Measurements from ENCODE around the gene PTBP2.
A peak's percentile ranks its signal among the peaks of the same experiment; 100 is the strongest.

Gene PTBP2, protein sequence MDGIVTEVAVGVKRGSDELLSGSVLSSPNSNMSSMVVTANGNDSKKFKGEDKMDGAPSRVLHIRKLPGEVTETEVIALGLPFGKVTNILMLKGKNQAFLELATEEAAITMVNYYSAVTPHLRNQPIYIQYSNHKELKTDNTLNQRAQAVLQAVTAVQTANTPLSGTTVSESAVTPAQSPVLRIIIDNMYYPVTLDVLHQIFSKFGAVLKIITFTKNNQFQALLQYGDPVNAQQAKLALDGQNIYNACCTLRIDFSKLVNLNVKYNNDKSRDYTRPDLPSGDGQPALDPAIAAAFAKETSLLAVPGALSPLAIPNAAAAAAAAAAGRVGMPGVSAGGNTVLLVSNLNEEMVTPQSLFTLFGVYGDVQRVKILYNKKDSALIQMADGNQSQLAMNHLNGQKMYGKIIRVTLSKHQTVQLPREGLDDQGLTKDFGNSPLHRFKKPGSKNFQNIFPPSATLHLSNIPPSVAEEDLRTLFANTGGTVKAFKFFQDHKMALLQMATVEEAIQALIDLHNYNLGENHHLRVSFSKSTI

DNA sequence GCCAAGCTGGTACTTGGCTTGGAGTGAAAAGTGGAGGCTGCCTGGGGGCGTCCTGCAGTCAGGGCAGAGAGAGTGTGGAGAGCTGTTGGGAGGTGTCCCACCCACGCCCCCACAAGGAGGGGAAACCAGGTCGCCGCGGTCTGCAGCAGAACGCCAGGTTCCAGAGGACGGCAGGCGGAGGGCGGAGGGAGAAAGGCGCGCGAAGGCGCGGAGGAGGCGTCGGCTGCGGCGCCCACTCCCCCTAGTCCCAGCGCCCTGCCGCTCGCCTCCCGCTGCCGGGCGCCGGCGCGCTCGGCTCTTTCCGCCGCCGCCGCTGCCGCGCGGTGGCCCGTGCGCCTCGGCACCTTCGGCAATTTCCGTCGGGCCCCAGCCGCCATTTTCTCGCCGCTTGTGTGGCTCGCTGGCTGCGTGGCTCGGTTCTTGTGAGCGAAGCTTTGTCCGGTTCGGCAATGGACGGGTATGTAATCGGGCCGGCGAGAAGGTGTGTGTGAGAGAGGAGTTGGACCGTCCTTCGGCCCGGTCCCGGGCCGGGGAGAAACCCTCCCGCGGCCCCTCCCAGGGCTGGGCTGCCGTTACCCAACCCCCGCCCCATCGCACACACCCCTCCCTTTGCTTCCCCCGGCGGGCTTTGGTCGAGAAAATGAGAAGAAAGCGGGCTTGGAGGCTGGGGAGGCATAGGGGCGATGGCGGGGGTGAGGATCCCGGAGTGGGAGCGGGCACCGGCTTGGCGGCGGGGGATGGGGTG lies at the start of gene PTBP2:
Gene PTBP2 (plus strand): TSS at position 369 of the 745 bp plus-strand sequence. CDS start 81 bp downstream, at position 450.
- Histone ChIP-seq H3K27ac (ENCODE audit: low read depth, low read length) (peak within 1 kb of the TSS; percentile 98), H3K9ac (ENCODE audit: low read length) (peak within 1 kb of the TSS; percentile 90), H3K9me3 (ENCODE audit: control insufficient read depth, insufficient read depth, low read depth, low read length) (no peaks in the 10 kb centered on the region), H3K4me1 (ENCODE audit: control insufficient read depth, insufficient read depth, low read length) (peaks cover 15% of the 10 kb centered on the region), H3K36me3 (ENCODE audit: control insufficient read depth, insufficient read depth, low read length) (peaks cover 32% of the 10 kb centered on the region), H3K27me3 (ENCODE audit: control insufficient read depth, insufficient read depth, low read length) (no peaks in the 10 kb centered on the region), H3K4me3 (ENCODE audit: low read depth, low read length) (peak within 1 kb of the TSS; percentile 90)

DNA sequence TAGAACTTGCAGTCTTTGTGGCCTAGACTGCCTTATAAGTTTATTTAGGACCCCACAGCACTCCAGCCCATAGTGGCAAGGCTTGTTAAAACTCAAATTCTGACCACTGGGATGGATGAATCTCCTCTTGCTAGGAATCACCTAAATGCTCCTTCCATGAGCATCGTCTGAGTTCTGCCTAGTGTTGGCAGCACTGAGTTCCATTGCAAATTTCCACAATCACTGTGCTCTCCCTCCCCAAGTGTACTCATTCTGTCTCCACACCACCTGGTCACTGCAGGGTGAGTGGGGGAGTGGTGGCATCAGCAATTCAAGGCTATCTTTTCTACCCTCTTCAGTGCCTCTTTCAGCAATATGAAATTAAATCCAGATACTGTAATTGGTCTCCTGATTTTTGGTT lies 46.7 kb upstream of the PTBP2 start:
- H3K9ac ChIP-seq (ENCODE audit: low read length) = no peak overlapping the region
- H3K27ac ChIP-seq (ENCODE audit: low read depth, low read length) = no peak overlapping the region
- peaks cover 17% of the 10 kb centered on the region; the same call in 1 of the 2 replicates for H3K9me3 ChIP-seq (ENCODE audit: control insufficient read depth, insufficient read depth, low read depth, low read length)
- H3K27me3 ChIP-seq (ENCODE audit: control insufficient read depth, insufficient read depth, low read length) = no peaks in the 10 kb centered on the region
- H3K36me3 ChIP-seq (ENCODE audit: control insufficient read depth, insufficient read depth, low read length) = no peaks in the 10 kb centered on the region
- no peaks in the 10 kb centered on the region for H3K4me1 ChIP-seq (ENCODE audit: control insufficient read depth, insufficient read depth, low read length)
- no peak overlapping the region for H3K4me3 ChIP-seq (ENCODE audit: low read depth, low read length)

DNA sequence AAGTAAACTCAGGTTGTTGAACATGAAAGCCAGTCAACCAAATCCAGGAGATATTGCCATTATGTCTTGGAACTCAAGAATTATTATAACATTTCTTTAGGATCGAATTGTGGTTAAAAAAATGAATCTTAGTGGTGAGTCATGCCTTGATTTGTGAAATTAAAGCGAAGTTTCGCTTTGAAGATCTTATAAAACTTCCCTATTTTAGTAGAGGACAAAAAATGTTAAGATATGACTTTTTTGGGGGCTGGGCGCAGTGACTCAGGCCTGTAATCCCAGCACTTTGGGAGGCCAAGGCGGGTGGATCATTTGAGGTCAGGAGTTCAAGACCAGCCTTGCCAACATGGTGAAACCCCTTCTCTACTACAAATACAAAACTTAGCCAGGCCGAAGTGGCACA lies 39.5 kb upstream of the PTBP2 start:
- H3K4me1 ChIP-seq (ENCODE audit: control insufficient read depth, insufficient read depth, low read length) = no peaks in the 10 kb centered on the region
- H3K9ac ChIP-seq (ENCODE audit: low read length) = no peak overlapping the region
- H3K9me3 ChIP-seq (ENCODE audit: control insufficient read depth, insufficient read depth, low read depth, low read length) = no peaks in the 10 kb centered on the region
- no peak overlapping the region for H3K27ac ChIP-seq (ENCODE audit: low read depth, low read length)
- H3K36me3 ChIP-seq (ENCODE audit: control insufficient read depth, insufficient read depth, low read length) = no peaks in the 10 kb centered on the region
- no peaks in the 10 kb centered on the region for H3K27me3 ChIP-seq (ENCODE audit: control insufficient read depth, insufficient read depth, low read length)
- no peak overlapping the region for H3K4me3 ChIP-seq (ENCODE audit: low read depth, low read length)

DNA sequence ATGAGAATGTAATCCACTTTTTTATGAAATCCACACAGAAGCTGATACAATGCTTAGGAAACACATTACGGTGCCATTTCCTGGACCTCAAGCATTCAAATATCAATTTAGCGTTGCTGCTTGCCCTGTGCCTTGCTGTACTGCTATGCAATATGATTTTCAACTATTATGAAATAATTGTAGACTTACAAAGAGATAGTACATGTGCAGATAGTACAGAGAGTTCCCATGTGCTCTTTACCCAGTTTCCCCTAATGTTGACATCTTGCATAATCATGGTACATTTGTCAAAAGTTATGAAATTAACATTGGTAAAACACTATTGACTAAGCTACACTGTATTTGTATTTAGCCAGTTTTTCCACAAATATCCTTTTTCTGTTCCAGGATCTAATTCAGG lies 37.7 kb upstream of the PTBP2 start:
- no peaks in the 10 kb centered on the region for H3K4me1 ChIP-seq (ENCODE audit: control insufficient read depth, insufficient read depth, low read length)
- no peaks in the 10 kb centered on the region for H3K27me3 ChIP-seq (ENCODE audit: control insufficient read depth, insufficient read depth, low read length)
- no peak overlapping the region for H3K9ac ChIP-seq (ENCODE audit: low read length)
- no peaks in the 10 kb centered on the region for H3K36me3 ChIP-seq (ENCODE audit: control insufficient read depth, insufficient read depth, low read length)
- no peak overlapping the region for H3K27ac ChIP-seq (ENCODE audit: low read depth, low read length)
- H3K9me3 ChIP-seq (ENCODE audit: control insufficient read depth, insufficient read depth, low read depth, low read length) = no peaks in the 10 kb centered on the region
- no peak overlapping the region for H3K4me3 ChIP-seq (ENCODE audit: low read depth, low read length)

DNA sequence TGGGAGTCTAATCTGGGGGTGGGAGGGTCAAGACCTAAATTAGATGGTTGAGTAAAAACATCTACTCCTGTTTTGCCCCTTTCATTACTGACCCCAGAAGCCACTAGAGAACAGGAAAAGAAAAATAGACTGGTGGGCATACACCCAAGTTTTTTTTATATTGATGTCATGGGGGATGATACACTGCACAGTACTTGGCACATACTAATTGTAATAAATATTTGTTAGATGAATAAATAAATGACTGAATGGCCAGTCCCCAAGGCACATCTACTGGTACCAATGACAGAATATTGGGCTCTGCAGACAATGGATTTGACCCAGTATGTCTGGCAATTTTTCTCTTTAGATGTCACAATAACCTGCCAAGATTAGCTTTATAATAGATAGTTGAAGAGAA lies 36.8 kb upstream of the PTBP2 start:
- Histone ChIP-seq H3K9me3 (ENCODE audit: control insufficient read depth, insufficient read depth, low read depth, low read length) (no peaks in the 10 kb centered on the region), H3K9ac (ENCODE audit: low read length) (no peak overlapping the region), H3K4me1 (ENCODE audit: control insufficient read depth, insufficient read depth, low read length) (no peaks in the 10 kb centered on the region), H3K27me3 (ENCODE audit: control insufficient read depth, insufficient read depth, low read length) (no peaks in the 10 kb centered on the region), H3K4me3 (ENCODE audit: low read depth, low read length) (no peak overlapping the region), H3K27ac (ENCODE audit: low read depth, low read length) (no peak overlapping the region), H3K36me3 (ENCODE audit: control insufficient read depth, insufficient read depth, low read length) (no peaks in the 10 kb centered on the region)

DNA sequence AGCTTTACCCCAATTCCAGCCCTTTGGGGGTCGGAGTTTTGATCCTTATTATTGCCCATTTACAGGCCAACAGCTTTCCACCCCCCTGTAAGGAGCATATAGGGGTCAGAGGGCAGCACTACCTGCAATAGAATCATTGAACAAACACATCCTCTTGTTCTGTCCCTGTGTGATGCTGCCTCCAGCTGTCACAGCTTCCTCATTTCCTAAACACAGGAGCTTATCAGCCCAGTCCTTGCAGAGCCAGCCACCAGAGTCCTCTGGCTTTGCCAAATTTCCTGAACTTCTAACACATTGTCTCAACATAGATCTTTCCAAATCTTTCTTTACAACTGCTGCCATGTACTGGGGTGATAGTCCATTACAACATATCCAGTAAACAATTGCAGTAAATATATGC lies 32.8 kb upstream of the PTBP2 start:
- Histone ChIP-seq H3K27me3 (ENCODE audit: control insufficient read depth, insufficient read depth, low read length) (no peaks in the 10 kb centered on the region), H3K4me3 (ENCODE audit: low read depth, low read length) (no peak overlapping the region), H3K9ac (ENCODE audit: low read length) (no peak overlapping the region), H3K36me3 (ENCODE audit: control insufficient read depth, insufficient read depth, low read length) (no peaks in the 10 kb centered on the region), H3K9me3 (ENCODE audit: control insufficient read depth, insufficient read depth, low read depth, low read length) (no peaks in the 10 kb centered on the region), H3K27ac (ENCODE audit: low read depth, low read length) (no peak overlapping the region), H3K4me1 (ENCODE audit: control insufficient read depth, insufficient read depth, low read length) (no peaks in the 10 kb centered on the region)

DNA sequence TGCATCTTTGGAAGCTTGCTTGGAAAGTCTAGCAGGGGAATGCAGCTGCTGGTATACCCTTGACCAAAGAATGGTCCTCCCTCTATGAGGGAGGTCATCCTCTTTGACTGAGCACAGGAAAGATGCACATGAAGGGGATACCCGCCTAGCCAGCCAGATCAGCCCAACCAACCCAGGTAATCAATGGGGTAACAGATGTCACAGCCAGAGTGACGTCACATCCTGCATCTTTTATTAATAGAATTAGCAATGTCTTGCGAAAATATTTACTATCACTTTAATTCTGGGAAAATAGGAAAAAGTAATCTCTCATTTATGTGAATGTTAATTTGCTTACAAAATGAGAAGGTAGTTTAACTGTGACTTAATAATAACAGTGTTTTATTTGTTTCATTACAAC lies 25.6 kb upstream of the PTBP2 start:
- H3K9me3 ChIP-seq (ENCODE audit: control insufficient read depth, insufficient read depth, low read depth, low read length) = no peaks in the 10 kb centered on the region
- no peaks in the 10 kb centered on the region for H3K4me1 ChIP-seq (ENCODE audit: control insufficient read depth, insufficient read depth, low read length)
- no peak overlapping the region for H3K9ac ChIP-seq (ENCODE audit: low read length)
- H3K4me3 ChIP-seq (ENCODE audit: low read depth, low read length) = no peak overlapping the region
- H3K36me3 ChIP-seq (ENCODE audit: control insufficient read depth, insufficient read depth, low read length) = no peaks in the 10 kb centered on the region
- H3K27me3 ChIP-seq (ENCODE audit: control insufficient read depth, insufficient read depth, low read length) = no peaks in the 10 kb centered on the region
- no peak overlapping the region for H3K27ac ChIP-seq (ENCODE audit: low read depth, low read length)

DNA sequence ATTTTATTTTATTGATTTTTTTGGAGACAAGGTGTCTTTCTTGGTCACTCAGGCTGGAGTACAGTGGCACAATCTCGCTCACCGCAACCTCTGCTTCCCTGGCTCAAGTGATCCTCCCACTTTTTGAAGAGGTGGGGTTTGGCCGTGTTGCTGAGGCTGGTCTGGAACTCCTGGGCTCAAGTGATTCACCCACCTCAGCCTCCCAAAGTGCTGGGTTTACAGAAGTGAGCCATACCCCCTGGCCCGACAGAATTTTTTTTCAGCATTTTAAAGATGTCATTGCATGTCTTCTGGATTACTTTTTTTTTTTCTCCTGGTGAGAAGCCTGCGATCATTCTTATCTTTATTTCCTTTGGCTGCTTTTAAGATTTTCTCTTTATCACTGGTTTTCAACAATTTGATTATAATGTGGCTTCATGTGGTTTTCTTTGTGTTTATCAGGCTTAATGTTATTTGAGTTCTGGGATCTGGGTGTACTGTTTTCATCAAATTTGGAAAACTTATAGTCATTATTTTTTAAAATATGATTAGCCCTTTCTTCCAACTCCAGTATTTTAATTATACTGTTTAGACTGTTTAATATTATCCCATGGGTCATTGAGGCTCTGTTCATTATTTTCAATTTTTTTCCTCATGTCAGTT lies 23.1 kb upstream of the PTBP2 start:
- Histone ChIP-seq H3K4me1 (ENCODE audit: control insufficient read depth, insufficient read depth, low read length) (no peaks in the 10 kb centered on the region), H3K27ac (ENCODE audit: low read depth, low read length) (no peak overlapping the region), H3K9me3 (ENCODE audit: control insufficient read depth, insufficient read depth, low read depth, low read length) (no peaks in the 10 kb centered on the region), H3K4me3 (ENCODE audit: low read depth, low read length) (no peak overlapping the region), H3K9ac (ENCODE audit: low read length) (no peak overlapping the region), H3K36me3 (ENCODE audit: control insufficient read depth, insufficient read depth, low read length) (no peaks in the 10 kb centered on the region), H3K27me3 (ENCODE audit: control insufficient read depth, insufficient read depth, low read length) (no peaks in the 10 kb centered on the region)

DNA sequence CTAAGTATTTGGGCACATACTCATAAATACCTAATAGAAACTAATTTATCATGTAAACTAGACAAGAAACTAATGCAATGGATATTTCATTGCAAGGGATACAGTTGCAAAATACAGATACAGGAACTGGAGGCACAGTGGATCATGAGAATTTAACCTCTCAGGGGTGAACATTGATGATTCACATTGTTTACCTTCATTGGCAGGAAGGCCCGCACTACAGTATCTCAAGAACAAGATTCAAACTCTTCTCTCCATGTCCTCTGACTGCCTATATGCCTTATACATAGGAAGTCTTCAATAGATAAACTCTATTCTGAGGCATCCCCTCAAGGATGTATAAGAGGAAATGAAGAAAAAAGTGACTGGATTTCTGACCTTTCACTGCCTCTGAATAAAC lies 18.4 kb upstream of the PTBP2 start:
- no peaks in the 10 kb centered on the region for H3K36me3 ChIP-seq (ENCODE audit: control insufficient read depth, insufficient read depth, low read length)
- no peaks in the 10 kb centered on the region for H3K4me1 ChIP-seq (ENCODE audit: control insufficient read depth, insufficient read depth, low read length)
- no peaks in the 10 kb centered on the region for H3K9me3 ChIP-seq (ENCODE audit: control insufficient read depth, insufficient read depth, low read depth, low read length)
- no peak overlapping the region for H3K9ac ChIP-seq (ENCODE audit: low read length)
- H3K4me3 ChIP-seq (ENCODE audit: low read depth, low read length) = no peak overlapping the region
- no peak overlapping the region for H3K27ac ChIP-seq (ENCODE audit: low read depth, low read length)
- H3K27me3 ChIP-seq (ENCODE audit: control insufficient read depth, insufficient read depth, low read length) = no peaks in the 10 kb centered on the region

DNA sequence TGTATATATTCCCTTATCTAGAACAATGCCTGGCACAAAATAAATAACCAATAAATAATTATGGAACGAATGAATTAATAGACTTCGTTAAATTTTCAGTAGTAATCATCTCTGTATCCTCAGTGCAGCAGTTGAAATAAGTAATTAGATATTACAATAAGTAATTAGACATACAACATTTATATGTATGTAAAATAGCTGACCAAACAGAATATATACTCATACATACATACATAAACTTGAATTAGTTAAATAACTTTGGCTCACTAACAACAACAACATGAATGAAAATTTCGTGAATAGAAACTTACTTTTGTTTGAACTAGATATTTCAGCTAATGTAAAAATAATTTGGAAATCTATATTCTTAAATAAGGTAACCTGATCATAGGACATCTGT lies 14.6 kb upstream of the PTBP2 start:
- no peaks in the 10 kb centered on the region for H3K9me3 ChIP-seq (ENCODE audit: control insufficient read depth, insufficient read depth, low read depth, low read length)
- H3K4me1 ChIP-seq (ENCODE audit: control insufficient read depth, insufficient read depth, low read length) = no peaks in the 10 kb centered on the region
- H3K27me3 ChIP-seq (ENCODE audit: control insufficient read depth, insufficient read depth, low read length) = no peaks in the 10 kb centered on the region
- no peaks in the 10 kb centered on the region for H3K36me3 ChIP-seq (ENCODE audit: control insufficient read depth, insufficient read depth, low read length)
- no peak overlapping the region for H3K4me3 ChIP-seq (ENCODE audit: low read depth, low read length)
- H3K27ac ChIP-seq (ENCODE audit: low read depth, low read length) = no peak overlapping the region
- H3K9ac ChIP-seq (ENCODE audit: low read length) = no peak overlapping the region

DNA sequence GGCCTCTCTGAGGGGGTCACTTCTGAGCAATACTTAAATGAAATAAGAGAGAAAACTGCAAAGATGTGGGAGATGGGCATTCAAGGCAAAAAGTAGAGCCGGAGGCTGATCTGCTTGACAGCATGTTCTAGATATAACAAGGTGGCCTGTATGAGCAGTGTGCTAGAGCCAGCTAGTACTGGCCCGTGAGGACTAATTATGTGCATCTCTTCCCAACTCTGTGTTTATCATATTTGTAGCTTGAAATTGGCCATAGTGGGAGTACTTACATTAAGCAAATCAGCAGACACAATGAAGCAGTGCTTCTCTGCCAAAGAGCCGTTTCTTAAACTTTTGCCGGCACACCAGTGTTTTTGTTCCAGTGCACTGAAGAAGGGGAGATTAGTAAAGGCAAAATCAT lies 13.1 kb upstream of the PTBP2 start:
- Histone ChIP-seq H3K27ac (ENCODE audit: low read depth, low read length) (no peak overlapping the region), H3K36me3 (ENCODE audit: control insufficient read depth, insufficient read depth, low read length) (no peaks in the 10 kb centered on the region)

More for the DNA sequence above, 13.1 kb upstream of the PTBP2 start:
- no peaks in the 10 kb centered on the region for H3K27me3 ChIP-seq (ENCODE audit: control insufficient read depth, insufficient read depth, low read length)
- no peak overlapping the region for H3K9ac ChIP-seq (ENCODE audit: low read length)
- no peaks in the 10 kb centered on the region for H3K4me1 ChIP-seq (ENCODE audit: control insufficient read depth, insufficient read depth, low read length)
- no peak overlapping the region for H3K4me3 ChIP-seq (ENCODE audit: low read depth, low read length)
- no peaks in the 10 kb centered on the region for H3K9me3 ChIP-seq (ENCODE audit: control insufficient read depth, insufficient read depth, low read depth, low read length)

All from HUES6 (cell line).